Activated T-cell treated with anti-CD3 and anti-CD28 coated beads, Interleukin-2, amount 50 U/mL, for 48 hours (primary cell): ENCODE measurements around the gene SUSD1.
"Not testable (repeated sequence)": the region's sequence is repeated elsewhere in the genome, so short reads cannot be mapped to it uniquely, and the experiment has no call there.

Experiments
- DNase-seq, 2 experiments: peaks; one replicate each; pipeline ENCODE4 v3.0.0-alpha.2; 2020

The SUSD1 gene

DNA sequence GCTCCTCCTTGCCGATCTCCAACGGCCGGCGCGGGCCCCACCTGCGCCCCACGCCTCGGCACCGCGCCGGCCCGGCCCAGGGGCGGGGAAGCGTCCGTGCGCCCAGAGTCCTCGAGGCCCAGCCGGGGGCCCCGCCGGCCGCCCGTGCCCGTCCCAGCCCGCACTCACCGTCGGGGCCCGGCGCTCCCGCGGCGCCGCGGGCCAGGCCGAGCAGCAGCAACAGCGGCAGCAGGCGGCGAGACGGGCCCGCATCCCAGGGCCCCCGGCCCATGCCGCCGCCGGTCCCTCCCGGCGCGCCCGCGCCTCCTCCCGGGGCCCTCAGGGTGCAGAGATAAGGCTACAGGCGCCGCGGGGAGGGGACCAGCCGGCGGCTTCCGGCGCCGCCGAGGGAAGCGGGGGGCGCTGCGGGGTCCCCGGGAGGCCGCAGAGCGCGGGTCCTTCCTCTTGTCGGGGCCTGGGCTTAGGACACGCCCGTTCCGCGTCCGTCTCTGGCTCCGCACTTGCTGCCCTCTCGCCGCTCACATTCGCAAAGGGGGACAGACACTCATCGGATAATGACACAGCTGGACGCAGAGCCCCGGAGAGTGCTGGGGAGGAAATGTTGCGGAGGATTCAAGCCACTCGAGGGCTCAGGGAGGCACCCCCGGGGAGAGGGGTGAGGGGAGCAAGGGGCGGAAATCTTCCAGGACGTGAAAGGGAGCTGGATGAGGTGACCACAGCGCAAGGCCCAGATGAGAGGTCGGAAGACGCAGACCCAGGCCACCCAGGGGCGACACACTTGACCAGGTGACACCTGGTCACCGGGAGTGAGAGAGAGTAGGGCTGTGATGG lies at the start of gene SUSD1:
SUSD1 (minus strand) TSS at position 333 of the 831 bp plus-strand sequence; CDS start at position 271, 62 bp downstream.
- peak; percentile 41 to 58 for DNase-seq

DNA sequence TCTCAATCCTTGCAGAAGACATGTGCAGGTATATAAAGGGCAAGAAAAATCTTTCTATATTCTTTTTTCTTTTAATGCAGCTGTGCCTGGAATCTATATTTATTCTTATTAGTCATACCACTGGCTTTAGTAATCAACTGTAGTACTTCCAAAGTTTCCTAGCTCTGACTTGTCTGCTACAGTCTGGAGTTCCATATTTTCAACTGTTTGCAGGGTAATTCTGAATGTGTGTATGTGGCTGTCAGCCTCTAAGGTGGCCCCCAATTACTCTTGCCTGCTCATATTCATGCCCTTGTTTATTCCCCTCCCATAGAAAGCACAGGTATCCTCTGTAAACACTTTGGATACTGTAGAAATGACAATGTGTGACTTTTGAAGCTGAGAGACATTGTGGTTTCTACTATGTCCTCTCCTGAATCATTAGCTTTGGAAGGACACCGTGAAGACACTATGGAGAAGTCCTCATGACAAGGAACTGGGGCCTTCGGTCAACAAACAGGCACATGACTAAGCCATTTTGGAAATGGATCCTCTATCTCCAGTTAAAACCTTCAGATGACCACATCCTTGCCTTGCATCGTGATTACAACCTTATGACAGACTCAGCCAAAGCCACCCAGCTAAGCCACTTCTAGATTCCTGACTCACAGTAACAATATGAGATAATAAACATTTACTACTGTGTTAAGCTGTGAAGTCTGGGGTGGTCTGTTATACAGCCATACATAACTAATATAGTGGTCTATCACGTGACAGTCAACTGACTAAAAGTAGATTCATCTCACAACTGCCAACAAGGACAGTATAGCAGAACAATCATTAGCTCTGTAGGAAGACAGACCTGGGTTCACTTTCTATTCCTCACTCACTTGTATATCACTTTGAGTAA lies 49.5 kb upstream of the SUSD1 start:
- DNase-seq: no peak

DNA sequence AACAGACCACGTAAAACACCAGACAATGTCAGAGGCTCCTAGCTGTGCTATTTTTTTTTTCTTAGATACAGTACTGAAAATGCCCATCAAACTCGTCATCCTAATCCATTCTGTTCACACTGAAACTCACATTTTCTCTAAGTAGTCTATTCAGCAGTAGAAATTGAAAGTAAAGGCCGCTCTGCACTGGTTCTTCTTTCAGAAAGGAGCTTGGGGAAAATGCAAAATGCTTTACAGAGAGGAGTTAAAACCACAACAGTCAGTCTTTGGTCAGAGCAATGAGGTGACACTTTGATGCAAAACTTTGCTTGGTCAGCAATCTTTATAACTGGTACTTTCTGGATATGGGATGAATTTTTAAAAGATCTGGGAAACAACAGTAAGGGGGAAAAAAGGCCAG lies 43.8 kb upstream of the SUSD1 start:
- no peak for DNase-seq

DNA sequence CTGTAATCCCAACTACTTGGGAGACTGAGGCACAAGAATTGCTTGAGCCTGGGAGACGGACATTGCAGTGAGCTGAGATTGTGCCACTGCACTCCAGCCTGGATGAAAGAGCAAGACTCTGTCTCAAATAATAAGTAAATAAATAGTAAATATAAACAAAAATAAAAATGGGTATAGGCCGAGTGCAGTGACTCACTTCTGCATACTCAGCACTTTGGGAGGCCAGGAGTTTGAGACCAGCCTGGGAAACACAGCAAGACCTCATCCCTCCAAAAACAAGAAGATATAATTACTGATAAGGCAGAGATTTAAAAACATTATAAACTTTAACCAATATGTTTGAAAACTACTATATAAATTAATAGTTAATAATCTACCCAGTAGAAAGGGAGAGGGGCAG lies 37.8 kb upstream of the SUSD1 start:
- DNase-seq: no peak

DNA sequence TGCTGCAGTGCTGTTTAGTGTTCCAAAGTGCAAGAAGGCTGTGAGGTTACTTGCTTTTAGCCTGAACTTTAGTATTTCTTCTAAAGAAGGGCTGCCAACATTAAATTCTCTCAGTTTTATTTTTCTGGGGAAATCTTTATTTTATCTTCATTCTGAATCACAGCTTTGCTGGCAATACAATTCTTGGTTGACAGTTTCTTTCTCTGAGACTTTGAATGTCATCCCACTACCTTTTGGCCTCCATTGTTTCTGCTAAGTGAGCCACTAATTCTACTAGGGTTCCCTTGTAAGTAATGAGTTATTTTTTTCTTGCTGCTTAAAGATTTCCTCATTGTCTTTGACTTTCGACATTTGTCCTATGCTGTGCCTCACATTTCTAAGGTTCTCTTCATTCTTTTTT lies 32.4 kb upstream of the SUSD1 start:
- DNase-seq: no peak

DNA sequence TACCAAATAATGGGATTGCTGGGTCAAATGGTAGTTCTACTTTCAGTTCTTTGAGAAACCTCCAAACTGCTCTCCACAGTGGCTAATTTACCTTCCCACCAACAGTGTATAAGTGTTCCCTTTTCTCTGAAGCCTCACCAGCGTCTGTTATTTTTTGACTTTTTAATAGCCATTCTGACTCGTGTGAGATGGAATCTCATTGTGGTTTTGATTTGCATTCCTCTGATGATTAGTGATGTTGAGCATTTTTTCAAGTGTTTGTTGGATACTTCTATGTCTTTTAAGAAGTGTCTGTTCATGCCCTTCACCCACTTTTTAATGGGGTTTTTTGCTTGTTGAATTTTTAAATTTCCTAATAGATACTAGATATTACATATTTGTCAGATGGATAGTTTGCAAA lies 28.4 kb upstream of the SUSD1 start:
- DNase-seq: no peak

DNA sequence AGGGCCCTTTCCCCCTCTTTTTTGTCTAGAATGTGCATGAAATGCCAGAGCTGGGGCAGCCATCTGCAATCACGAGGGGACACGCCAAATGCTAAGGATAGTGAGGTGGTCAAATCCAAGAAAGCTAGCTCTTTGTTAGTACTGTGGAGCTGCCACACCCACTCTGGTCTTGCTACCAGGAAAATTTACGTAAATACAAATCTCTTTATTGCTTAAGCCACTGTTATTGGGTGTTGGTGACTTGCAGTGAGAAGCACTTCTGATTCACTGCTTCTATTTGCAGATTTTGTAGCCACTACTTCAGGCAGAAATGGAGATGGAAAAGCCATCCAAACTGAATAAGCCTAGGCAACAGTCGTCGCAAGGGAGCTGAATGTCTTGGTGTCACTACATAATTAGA lies 25.6 kb upstream of the SUSD1 start:
- DNase-seq: no peak

DNA sequence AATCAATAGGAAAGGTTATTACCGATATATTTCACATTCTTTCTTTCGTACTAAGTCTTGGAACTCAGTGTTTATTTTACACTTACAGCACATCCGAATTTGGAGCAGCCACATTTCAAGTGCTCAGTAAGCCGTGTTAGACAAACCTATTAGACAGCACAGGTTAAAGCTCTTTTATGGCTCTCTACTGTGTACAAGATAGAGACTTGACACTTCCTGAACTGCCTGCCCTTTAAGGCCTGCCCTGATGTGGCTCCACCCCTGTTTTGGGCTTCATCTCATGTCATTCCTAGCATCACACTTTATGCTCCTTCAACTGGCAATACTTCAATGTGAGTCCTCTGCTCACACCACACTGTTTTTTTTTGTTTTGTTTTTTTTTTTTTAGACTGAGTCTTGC lies 23.5 kb upstream of the SUSD1 start:
- DNase-seq: no peak

DNA sequence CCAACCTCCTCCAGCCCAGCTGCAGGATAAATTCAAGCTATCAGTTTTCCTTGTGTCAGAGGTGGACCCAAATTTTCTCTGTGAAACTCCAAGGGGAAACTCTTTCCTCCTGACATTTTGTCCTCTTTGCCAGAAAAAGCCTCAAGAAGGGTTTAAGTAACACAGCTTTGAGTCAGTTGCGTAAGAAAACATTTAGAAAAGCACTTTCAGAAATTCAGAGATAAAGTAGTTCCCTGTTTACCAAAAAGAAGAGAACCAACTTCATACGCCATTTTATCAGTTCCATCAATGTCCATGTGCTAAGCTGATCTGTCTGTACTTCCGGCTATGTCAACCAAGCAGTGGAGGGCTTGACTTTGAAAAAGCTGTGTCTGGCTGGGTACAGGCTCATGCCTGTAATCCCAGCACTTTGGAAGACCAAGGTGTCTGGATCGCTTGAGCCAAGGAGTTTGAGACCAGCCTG lies 19.9 kb upstream of the SUSD1 start:
- no peak for DNase-seq

DNA sequence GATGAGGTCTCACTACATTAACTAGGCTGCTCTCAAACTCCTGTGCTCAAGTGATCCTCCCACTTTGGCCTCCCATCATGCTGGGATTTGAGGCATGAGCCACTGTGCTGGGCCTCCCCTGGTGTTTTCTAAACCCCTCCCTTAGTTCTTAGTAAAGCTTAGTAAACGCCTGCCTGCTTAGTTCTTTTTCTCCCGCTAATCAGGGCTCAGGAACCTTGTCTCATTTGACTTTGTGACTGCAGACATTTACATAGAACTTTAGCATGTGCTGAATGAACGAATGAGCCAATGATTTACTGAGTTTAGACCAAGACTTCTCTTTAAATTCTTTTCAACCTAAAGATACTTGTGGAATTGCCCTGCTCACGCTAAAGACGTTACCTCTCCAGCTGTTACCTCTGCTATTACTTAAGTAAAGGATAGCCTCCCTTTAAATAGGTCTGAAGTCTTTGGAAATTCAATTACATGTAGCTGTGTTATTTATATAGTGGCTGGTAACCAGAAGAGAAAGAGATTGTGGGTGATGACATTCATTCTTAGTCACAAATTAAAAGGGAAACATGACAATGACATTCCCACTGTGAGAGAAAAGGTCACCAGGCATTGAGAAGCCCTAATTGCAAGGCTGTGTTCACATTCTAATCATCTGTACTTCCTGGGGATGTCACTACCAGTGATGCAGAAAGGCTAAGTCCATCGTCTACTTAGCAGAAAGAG lies 18.6 kb upstream of the SUSD1 start:
- no peak for DNase-seq

DNA sequence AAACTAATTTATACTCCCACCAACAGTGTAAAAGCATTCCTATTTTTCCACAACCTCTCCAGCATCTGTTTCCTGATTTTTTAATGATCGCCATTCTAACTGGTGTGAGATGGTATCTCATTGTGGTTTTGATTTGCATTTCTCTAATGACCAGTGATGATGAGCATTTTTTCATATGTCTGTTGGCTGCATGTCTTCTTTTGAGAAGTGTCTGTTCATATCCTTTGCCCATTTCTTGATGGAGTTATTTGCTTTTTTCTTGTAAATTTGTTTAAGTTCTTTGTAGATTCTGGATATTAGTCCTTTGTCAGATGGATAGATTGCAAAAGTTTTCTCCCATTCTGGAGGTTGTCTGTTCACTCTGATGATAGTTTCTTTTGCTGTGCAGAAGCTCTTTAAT lies 15.2 kb upstream of the SUSD1 start:
- not testable (repeated sequence) for DNase-seq

DNA sequence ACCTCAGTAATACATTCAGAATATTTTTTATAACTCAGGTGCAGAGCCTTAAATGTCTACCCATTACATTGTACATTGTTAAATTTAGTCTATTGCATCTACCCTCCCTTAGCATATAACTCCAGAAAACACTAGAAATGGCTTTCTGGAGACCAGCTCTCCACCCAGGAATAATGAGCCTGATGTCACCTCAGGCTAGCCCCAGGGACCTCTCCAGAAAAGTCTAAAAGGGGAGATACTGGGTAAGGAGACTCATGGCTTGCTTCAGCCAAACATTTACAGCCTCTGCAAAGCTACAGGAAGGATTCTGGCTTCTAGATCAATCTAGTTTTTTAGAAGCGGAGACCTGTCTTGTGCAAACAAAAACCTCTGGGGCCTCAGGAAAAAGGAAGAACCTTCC lies 13.8 kb upstream of the SUSD1 start:
- no peak for DNase-seq

DNA sequence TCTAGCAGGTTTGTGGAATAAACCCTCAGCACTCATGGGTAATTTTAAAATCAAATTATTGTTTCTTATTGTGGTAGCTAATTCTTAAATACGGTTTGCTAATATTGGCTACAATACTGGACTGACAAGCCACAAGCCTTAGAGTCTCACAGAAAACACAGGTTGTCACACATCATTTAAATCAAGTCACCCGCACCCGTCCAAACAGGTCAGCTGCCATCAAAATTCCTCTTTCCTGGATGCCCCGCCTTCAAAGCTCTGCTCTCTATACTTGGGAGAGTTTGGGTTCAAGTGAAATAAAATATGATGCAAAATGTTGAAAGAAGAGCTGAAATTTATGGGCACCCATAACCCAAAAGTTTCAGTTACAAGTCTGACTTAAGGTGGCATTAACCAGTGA lies 12.3 kb upstream of the SUSD1 start:
- DNase-seq: no peak

DNA sequence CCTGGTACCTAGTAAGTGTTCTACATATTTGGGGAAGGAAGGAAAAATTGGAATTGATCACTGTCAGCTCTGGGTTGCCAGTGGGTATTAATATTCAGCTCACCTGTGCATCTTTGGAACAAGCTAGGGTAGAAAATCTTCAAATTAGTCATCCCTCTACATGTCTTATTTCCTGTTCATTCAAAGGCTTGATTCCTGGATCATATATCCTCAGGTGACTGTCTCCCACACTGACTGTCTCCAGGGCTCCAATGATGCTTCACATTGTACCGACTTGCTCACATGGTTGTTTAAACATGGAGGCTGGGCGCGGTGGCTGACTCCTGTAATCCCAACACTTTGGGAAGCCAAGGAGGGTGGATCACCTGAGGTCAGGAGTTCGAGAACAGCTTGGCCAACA lies 11.6 kb upstream of the SUSD1 start:
- no peak for DNase-seq

DNA sequence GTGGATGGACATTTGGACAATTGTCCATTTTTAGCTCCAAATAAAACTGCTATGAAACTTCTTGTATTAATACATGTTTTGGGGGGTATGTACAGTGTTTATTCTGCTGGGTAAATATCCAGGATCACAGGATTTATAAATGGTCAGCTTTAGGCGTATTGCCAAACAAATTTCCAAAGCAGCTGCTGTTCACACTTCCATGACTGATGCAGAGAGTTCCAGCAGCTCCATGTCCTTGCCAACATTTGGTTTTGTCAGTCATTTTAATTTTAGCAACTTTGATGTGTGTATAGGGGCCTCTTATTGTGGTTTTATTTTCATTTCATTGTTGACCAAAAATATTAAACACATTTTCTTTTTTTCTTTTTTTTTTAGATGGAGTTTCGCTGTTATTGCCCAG lies 9.8 kb upstream of the SUSD1 start:
- DNase-seq: no peak

DNA sequence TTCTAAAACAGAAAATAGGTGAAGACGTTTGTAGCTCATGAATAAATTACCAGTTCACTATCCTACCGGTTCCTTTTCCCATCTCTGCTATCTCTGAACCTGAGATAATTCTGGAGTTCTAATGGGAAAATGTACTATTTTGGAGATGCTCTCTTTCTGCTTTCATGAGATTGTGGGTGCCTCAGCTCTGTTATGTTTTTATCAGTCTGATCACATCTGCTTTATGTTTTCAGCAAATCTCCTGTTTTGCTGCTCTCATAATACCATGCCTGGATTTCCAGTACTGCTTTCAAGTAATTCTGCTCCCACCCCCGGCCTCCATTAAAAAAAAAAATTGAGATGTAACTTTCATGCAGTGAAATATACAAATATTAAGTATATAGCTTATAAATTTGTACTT lies 9.1 kb upstream of the SUSD1 start:
- no peak for DNase-seq

DNA sequence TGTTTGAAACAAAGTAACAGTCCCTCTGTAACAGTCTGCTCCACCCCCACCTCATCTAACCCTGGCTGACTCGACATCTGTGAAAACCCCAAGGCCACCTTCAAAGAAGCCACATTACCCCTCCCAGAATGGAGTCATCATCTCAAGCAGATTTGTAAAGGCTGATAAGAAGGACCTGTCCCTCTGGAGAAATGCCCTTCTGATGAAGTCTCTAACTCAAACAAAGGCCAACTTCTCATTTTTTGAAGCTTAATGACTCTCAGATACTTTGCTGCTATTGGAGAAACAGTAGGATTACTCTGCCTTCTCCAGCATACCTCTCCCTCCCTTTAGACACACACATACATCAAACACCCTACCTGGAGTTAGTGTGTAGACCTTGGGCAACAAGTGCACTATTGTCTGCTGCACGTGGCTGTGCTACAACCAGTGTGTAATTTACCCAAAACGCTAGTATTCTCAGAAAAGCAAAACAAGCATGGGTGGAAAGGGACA lies 5.3 kb upstream of the SUSD1 start:
- peak; percentile 34 to 58 for DNase-seq

DNA sequence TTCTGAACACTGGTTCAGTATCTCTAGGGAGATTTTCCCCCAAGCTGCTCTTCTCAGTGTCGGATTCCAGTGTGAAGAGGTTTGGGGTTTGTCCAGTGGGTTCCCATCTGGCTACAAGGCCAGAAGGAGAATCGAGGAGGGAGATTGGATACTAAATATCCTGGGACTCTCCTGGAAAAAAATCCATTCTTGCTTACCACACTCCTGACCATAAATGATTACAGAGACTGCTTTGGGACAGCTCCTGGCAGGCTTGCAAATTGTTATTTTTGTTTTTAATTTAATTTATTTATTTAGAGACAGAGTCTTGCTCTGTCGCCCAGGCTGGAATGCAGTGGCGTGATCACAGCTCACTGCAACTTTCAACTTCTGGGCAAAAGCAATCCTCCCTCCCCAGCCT lies 4.7 kb upstream of the SUSD1 start:
- DNase-seq: no peak

DNA sequence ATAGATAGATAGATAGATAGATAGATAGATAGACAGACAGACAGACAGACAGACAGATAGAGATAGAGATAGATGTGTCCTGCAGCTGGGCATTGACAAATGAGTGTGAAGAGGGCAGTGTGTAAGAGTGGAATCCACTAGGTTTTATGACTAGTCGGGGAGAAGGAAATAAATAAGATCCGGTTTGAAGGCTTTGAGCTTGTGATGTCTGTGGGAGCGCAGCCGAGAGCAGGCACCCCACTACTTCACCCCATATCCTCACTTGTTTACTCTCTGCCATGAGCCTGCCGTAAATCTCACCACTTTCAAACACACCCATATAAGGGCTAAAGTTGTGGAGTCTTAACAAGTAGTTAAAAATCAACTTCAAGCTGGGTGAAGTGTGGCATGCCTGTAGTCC lies 1.4 kb upstream of the SUSD1 start:
- no peak for DNase-seq

DNA sequence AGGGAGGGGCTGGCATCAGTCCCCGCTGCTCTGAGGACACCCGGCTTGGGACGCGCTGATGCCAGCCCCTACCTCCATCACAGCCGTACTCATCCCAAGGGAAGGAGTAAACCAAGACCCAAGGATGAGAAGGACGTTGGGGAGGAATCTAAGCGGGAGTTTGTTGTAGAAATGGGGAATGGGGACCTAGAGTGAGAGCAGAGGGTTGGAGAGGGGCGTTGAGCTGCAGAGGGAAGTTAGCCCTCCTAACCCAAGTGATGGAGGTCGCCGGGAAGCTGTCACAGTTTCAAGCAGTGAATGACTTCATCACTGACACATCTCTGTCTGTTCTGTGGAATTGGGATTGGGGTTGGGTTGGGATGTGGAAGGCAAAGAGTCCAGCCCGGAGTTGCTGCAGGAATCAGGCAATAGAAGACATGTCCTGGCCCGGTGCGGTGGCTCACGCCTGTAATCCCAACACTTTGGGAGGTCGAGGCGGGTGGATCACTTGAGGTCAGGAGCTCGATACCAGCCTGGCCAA lies 759 bp upstream of the SUSD1 start:
- peak in 1 of 2 experiments; percentile 24 for DNase-seq

DNA sequence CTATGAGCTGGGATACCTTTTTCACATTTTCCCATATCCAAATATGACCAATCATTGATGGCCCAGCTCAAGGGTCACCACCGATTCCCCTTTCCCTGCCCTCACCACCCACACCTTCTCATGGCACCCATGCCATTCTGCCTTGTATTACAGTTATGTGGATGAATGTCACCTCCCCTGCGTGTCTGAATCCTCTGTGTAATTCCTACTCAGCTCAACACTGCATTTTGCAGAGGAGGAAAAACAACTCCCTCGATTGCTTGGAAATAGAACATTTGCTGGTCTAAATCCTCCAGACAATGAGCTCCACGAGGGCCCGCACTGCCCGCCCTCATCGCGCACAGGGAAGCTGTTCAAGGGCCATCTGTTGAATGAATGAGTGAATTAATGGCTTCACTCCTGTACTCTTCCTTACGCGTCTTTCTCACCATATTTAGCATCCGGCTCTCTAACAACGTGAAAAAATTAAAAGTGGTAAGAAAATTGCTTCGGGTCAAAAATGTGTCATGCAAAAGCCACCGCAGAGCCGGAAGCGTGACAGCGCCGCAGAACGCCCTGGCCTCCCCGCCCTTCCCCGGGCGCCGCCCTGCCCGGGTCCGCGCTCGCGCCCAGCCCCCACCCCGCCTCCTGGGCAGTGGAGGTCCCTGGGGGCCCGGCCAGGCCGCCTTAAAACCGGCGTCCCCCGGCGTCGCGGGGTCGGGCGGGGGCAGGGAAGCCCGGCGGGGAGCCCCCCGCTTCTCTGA lies 704 bp downstream of the SUSD1 start:
- peak; percentile 76 to 84 for DNase-seq
